AG10803 (cell line): Measurements from ENCODE around the gene CNIH4.
"Not testable (repeated sequence)": the region's sequence is repeated elsewhere in the genome, so short reads cannot be mapped to it uniquely, and the experiment has no call there.

Experiments
- DNase-seq: peaks from one replicate; pipeline ENCODE4 v3.0.0; 2010; ENCODE audit warnings: low read depth
- H3K4me3 ChIP-seq: 2 replicates; pipeline ENCODE4 v1.5.1; 2011; ENCODE audit warnings: mild to moderate bottlenecking, low read length, control low read depth
- TF ChIP-seq, protein P1 (sequence below): conservative IDR thresholded peaks from 2 replicates; pipeline ENCODE4 v1.5.1; 2011; ENCODE audit warnings: mild to moderate bottlenecking, low read length, control low read depth, inconsistent platforms

CNIH4 gene

DNA sequence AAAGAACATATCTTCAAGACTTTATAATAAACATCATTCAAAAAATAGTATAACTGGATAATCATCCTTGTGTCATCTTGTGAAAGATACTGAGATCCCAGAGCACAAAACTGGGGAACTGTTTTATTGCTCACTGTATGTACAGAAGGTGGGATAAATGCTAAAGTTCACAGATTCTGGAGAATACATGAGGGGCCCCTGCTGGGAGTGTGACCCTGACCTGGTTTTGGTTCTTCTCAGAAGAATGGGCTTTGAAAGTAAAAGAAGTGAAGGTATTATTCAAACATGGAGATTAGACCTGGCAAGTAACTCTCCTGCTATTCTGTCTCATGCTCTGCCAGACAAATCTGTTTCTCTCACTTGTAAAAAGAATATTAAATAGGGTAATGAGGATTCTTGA lies 63.4 kb downstream of the CNIH4 start:
- TF ChIP-seq, protein P1, sequence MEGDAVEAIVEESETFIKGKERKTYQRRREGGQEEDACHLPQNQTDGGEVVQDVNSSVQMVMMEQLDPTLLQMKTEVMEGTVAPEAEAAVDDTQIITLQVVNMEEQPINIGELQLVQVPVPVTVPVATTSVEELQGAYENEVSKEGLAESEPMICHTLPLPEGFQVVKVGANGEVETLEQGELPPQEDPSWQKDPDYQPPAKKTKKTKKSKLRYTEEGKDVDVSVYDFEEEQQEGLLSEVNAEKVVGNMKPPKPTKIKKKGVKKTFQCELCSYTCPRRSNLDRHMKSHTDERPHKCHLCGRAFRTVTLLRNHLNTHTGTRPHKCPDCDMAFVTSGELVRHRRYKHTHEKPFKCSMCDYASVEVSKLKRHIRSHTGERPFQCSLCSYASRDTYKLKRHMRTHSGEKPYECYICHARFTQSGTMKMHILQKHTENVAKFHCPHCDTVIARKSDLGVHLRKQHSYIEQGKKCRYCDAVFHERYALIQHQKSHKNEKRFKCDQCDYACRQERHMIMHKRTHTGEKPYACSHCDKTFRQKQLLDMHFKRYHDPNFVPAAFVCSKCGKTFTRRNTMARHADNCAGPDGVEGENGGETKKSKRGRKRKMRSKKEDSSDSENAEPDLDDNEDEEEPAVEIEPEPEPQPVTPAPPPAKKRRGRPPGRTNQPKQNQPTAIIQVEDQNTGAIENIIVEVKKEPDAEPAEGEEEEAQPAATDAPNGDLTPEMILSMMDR, result no peak
- H3K4me3 ChIP-seq, result no peak overlapping the region
- no peak for DNase-seq

DNA sequence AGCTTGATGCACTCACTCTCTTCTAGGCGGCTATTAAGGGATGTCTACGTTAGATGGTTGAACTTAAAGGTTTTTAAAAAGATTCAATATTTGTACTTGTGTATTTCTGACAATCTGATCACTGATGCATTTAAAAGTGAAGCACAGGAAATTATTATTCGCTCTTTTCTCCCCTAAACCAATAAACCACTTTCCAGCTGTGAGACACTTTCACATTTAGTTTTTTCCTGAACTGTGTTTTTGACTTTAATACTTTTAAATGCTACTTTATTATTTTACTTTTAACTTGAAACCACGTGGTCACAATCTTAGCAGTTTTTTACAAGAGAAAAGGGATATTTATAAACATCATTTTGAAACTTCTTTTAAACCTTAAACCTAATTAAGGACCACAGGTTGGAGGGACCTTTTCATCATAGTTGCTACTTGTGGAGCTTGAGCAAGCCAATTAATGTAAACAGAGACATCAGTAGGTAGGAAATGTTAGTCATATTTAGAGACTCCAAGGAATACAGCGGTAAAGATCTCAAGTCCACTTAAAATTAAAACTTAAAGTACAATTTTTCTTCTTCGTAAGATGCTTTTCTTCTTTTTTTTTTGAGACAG lies 68.7 kb downstream of the CNIH4 start:
- TF ChIP-seq, protein P1, result no peak

DNA sequence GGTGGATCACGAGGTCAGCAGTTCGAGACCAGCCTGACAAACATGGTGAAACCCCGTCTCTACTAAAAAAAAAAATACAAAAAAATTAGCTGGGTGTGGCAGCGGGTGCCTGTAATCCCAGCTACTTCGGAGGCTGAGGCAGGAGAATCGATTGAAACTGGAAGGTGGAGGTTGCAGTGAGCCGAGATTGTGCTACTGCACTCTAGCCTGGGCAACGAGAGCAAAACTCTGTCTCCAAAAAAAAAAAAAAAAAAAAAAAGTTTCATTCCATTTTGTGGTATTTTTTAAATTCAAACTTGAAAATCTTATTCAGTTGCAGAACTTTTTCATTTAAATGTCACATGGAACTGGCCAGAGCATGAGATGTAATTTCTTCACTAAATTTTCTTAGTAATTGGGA lies 70.2 kb downstream of the CNIH4 start:
- not testable (repeated sequence) for H3K4me3 ChIP-seq, DNase-seq

More for the DNA sequence above, 68.7 kb downstream of the CNIH4 start:
- no peak overlapping the region for H3K4me3 ChIP-seq
- no peak for DNase-seq

DNA sequence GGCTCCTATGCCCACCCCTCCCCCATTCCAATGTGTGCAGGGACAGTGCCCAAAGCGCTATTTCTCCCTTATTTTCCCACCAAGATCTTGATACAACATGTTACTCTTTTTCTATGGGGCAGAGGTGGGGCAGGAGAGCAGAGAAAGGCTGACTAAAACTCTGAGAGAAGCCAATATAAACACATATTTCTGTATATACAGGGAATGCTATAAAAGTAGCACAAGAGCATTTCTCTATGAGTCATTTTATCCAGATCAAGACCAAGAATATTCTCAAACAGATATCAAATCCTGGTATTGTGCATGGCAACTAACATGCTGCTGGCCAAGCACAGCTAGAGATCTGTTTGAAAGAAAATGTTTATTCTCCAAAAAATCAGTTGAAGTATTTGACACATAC lies 70.7 kb downstream of the CNIH4 start:
- peak; percentile 66 for DNase-seq
- TF ChIP-seq, protein P1, result no peak
- no peak overlapping the region for H3K4me3 ChIP-seq

DNA sequence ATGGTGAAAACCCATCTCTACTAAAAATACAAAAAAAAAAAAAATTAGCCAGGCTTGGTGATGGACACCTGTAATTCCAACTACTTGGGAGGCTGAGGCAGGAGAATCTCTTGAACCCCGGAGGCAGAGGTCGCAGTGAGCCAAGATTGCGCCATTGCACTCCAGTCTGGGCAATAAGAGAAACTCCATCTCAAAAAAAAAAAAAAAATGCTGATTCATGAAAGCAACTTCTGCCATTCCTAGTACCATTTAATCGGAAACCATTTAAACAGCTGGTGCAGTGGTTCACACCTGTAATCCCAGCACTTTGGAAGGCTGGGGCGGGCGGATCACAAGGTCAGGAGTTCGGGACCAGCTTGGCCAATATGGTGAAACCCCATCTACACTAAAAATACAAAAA lies 72.0 kb downstream of the CNIH4 start:
- not testable (repeated sequence) for H3K4me3 ChIP-seq, DNase-seq
